ACHN (cell line): ENCODE data around the gene ACSL3.

Experiments used
- DNase-seq: peaks from one replicate; pipeline ENCODE4 v3.0.0-alpha.2; 2015
- in situ Hi-C: cut with HindIII; loops from 2 replicates; pipeline ENCODE4 v1.10.0; 2017; ENCODE audit warnings: low sequenced_read_pairs, low pct_ligation_motif_present, low pct_unique_long_range_greater_than_20kb

Gene ACSL3

DNA sequence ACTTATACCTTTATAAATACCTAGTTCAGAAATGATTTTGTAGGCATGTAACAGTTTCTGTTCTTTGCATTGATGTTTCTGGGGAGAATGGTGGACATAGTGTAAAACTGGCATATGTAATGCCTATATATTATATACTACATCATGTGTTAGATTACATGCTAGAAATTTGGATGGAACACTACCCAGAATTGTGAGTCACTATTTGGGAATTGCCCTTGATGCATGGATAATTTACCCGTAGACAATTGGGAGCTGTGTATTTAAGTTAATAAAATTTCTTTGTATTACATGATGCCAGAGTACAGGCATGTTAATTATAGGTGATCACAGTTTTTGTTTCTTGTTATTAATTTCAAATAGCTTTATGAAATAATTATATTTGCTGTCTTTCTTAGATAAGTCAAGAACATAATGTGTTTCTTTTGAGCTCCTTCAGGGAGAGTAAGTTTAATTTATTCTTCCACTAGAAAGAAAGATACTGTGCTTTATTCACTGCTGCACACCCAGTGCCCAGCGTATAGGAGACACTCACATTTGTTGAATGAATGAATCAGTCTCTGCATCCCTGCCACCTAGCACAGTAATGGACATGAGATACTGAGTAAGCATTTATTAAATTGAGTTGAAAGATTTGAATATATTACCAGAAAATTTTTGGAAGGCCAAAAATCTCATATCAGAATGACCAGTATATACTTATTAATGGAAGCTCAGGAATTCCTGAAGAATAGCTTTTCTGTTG is 16.9 kb downstream of the ACSL3 start:
- DNase-seq = no peak
- in situ Hi-C loops = no loop called here

GRCh38 chr2:222878301-222878876 is 17.6 kb downstream of the ACSL3 start:
- DNase-seq = no peak
- in situ Hi-C loops = no loop called here

- DNase-seq = peak; percentile 37
- in situ Hi-C loops = no loop called here
Observed at GRCh38 chr2:222878877-222879603, 18.2 kb downstream of the ACSL3 start.

DNA sequence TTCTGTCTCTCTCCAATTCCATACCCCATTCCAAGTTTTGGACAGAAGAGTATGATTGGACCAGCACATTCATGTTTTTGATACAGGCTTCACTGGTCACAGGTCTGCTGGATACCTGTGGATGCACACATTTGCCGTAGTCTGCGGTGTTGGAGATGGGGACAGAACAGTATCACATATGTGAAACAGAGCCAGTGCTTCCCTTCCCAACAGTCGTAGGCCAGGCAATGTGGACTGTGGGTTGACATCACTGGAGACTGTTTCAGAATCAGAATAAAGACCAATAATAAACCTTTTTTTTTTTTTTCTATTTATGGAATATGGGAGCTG is 18.7 kb downstream of the ACSL3 start:
- in situ Hi-C loops = no loop called here

GRCh38 chr2:222882484-222882928 is 21.7 kb downstream of the ACSL3 start:
- in situ Hi-C loops = no loop called here
- DNase-seq = no peak

More for the DNA sequence above, 18.7 kb downstream of the ACSL3 start:
- DNase-seq = no peak

DNA sequence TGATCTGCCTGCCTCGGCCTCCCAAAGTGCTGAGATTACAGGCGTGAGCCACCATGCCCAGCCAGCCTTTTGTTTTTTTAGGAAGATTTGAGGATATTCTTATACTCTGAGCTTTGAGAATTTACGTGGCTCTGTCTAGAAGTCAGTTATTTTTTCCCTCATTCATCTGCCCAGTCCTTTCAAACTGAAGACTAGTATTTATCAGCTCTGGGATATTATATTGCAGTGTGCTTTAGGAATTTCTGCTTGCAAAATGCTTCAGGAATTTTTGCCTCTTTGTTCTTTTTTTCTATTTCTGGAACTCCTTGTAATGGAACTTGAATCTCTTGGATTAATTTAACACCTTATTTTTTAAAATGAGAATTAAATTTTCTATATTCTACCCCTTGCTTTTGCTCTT is 22.6 kb downstream of the ACSL3 start:
- no peak for DNase-seq
- in situ Hi-C loops = no loop called here

DNA sequence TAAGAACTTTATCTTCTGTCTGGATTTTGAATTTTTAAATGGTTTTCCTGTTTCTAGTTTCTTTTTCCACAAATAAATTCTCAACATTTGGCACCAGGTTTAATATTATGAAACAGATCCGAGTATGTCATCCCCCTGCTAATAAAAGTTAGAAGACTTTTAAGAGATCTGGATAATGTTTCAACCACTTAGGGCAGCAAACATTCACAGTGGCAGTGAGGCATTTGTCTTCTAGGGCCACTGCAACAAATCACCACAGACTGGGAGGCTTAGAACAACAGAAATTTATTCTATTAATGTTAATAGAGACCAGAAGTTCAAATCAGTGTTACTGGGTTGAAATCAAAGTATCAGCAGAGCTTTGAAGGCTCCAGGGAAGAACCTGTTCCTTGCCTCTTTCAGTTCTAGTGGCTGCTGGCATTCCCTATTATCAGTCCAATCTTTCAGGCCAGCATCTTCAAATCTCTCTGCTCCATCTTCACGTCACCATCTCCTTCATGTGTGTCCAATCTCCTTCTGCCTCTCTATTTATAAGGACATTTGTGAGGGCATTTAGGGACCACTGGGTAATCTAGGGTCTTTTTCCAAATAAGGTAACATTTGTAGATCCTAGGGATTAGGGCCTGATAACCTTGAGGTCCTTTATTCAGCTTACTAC is 23.4 kb downstream of the ACSL3 start:
- no peak for DNase-seq
- in situ Hi-C loops = no loop called here

- DNase-seq = no peak
- in situ Hi-C loops = no loop called here
Observed at GRCh38 chr2:222884805-222885424, 24.1 kb downstream of the ACSL3 start.

GRCh38 chr2:222887124-222887523 is 26.3 kb downstream of the ACSL3 start:
- in situ Hi-C loops = no loop called here
- no peak for DNase-seq

DNA sequence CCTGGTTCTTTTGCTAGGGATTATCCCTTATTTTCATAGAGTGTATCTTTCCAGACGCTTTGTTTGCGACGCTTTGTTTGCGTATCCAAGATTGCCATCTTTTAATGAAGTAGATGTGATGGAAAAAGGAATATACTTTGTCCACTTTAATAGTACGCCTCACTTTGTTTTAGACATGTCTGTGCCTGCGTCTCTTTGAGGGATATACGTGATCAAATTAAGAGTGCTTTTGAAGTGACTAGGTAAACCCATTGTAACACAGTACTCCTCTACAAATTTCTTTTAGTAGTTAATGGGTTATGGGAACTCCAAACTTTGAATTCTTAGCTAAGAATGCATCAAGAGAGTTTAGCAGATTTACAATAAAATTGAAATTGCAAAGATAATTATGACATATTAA is 27.9 kb downstream of the ACSL3 start:
- no peak for DNase-seq
- in situ Hi-C loops = no loop called here

GRCh38 chr2:222891890-222892289 is 31.1 kb downstream of the ACSL3 start:
- no peak for DNase-seq
- in situ Hi-C loops = no loop called here

DNA sequence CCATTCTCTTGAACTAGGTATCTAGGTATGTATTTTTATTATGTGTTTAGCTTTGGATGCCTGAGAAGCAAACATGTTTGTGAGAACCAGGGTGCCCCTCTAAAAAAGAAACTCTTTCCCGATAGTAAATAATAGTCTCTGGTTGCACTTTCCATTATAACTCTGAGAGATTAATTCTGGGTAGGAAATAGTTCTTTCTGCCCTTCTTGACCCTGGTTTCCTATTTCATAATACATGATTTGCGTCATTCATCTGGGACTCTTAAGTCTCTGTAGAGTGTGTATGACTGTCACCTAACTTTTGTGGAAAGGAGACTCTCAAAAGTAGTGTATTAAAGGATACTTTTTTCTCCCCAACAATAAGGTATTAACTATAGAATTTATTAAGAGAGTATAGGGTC is 31.5 kb downstream of the ACSL3 start:
- in situ Hi-C loops = no loop called here
- DNase-seq = no peak

- no peak for DNase-seq
- in situ Hi-C loops = no loop called here
Observed at GRCh38 chr2:222892761-222893160, 31.9 kb downstream of the ACSL3 start.

DNA sequence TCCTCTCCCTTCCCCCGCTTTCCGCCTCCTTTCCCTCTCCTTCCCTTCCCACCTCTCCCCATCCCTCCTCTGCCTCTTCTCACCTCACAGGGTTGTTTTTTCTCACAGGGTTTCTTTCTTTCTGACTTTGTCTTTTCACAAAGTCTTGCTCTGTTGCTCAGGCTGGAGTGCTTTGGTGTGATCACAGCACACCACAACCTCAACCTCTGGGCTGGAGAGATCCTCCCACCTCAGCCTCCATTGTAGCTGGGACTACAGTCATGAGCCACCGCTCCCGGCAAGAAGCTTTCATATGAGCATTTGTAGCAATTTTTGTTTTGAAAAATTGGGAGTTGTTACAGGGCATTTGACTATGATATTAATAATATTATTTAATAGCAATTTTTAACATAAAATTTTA is 32.9 kb downstream of the ACSL3 start:
- no peak for DNase-seq
- in situ Hi-C loops = no loop called here

DNA sequence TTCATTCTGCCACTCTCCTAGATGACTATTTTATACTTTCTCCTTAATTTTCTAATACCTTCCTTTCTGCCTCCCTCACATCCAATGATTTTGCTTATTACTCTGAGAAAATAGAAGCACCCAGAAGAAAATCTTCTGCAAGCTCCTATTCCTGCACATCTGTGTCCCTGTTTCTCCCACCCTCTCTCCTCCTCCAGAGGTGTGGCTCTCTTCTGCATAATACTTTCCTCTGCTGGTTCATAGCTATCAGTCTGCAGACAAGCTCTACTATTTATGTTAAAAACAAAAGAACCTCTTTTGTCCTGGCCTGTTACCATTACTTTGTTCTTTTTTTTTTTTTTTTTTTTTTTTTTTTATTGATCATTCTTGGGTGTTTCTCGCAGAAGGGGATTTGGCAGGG is 34.3 kb downstream of the ACSL3 start:
- in situ Hi-C loops = no loop called here

DNA sequence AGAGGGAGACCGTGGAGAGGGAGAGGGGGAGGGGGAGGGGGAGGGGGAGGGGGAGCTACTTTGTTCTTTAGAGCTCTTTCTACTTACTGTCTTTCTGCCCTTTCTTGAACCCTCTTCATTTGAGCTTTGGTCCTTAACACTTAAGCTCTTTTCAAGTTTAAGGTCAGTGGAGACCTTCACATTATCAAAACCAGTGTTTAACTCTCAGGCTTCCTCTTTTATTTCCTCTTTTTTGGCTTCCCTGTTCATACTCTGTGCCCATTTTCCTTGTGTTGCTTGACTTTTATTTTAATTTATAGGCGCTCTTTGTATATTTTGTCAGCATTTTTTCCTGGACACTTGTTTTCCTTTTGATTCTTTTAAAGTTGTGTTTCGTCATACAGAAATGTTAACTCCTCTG is 37.1 kb downstream of the ACSL3 start:
- in situ Hi-C loops = no loop called here
- no peak for DNase-seq

More for the DNA sequence above, 34.3 kb downstream of the ACSL3 start:
- no peak for DNase-seq

DNA sequence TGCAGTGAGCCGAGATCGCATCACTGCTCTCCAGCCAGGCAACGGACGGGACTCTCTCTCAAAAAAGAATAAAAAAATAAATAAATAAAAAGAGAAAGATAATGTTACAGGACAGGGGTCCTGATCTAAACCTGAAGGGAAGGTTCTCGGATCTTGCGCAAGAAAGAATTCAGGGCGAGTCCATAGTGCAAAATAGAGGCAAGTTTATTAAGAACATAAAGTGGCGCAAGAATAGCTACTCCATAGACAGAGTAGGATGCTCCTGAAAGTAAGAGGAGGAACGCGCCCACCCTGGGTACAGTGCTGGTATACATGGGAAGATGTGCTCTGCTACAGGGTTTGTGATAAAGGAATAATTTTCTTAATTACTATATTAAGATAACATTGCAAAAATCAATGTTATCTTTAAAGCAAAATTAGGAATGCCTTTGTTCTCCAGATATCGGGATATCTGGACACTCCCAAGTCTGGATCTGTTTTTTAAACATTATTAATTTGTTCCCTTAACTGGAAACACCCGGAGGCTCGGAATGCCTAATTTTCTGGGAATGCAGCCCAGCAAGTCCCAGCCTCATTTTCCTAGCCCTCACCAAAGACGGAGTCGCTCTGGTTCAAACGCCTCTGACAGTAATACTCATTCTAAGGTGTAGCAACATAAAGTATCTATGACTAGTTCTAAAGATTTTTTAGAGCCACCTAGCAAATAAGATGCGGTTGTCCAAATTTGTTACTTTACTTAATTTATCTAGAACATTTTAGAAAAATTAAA is 38.8 kb downstream of the ACSL3 start:
- no peak for DNase-seq
- in situ Hi-C loops = no loop called here

DNA sequence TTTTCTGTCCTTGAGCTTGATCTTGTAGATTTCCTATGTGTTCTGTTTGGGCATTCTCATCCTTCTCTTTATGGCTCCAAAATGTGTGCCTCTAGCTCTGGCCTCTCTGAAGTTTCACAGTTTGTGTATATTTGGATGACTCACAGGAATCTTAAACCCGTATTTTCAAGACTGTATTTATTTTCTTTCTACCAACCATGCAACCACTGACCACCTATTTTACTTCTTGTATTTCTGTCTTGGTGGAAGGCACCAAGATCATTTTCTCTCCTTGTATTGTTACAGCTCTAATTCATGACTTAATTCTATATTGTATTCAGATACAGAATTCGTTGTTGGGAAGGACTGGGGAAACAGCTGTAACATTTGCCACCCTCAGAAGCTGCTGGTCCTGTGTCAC is 39.5 kb downstream of the ACSL3 start:
- DNase-seq = no peak
- in situ Hi-C loops = no loop called here
